Measurements from ENCODE around the gene WDR86. TPM values are rescaled to one million over a fixed set of nuclear protein-coding genes. Genes with fewer than 3 reads are reported as not detected.

Gene WDR86
- total RNA-seq, 1 donor from 2014 or later: 19.4 TPM

GRCh38 chr7:151411551-151411950 lies 1.7 kb upstream of the WDR86 start:
- Histone ChIP-seq H3K9me3 (no peaks in the 10 kb centered on the region), H3K27me3 (no peaks in the 10 kb centered on the region), H3K4me1 (peaks cover 26% of the 10 kb centered on the region), H3K36me3 (no peaks in the 10 kb centered on the region), H3K4me3 (no peak overlapping the region), H3K27ac (no peak overlapping the region)
- no peak for TF ChIP-seq POLR2A (IDR thresholded peaks at IDR 0.05)
- no peak for TF ChIP-seq CTCF (IDR thresholded peaks at IDR 0.05)
- no peak for TF ChIP-seq POLR2AphosphoS5 (IDR thresholded peaks at IDR 0.05; ENCODE audit: insufficient read depth in 1 of 2, low read depth in 1 of 2)
- no peak for DNase-seq (ENCODE audit: extremely low spot score in 2 of 2)
- intact Hi-C loops (cut with DNase I): no loop called here

- no peaks in the 10 kb centered on the region for H3K27me3 ChIP-seq
- H3K27ac ChIP-seq: peak overlapping the region; percentile 81
These were observed 860 bp upstream of the WDR86 start for GRCh38 chr7:151410405-151411390.

GRCh38 chr7:151408839-151409666 lies 785 bp downstream of the WDR86 start:
- Histone ChIP-seq H3K4me1 (peaks cover 26% of the 10 kb centered on the region), H3K27me3 (no peaks in the 10 kb centered on the region), H3K9me3 (no peaks in the 10 kb centered on the region), H3K36me3 (no peaks in the 10 kb centered on the region), H3K27ac (peak overlapping the region; percentile 81), H3K4me3 (peak overlapping the region; percentile 62 to 80)
- intact Hi-C loops (cut with DNase I): no loop called here
- no peak for DNase-seq (ENCODE audit: extremely low spot score in 2 of 2)
- TF ChIP-seq POLR2AphosphoS5 (IDR thresholded peaks at IDR 0.05; ENCODE audit: insufficient read depth in 1 of 2, low read depth in 1 of 2): no peak
- no peak for TF ChIP-seq POLR2A (IDR thresholded peaks at IDR 0.05)
- TF ChIP-seq CTCF (IDR thresholded peaks at IDR 0.05): no peak

More at GRCh38 chr7:151410405-151411390, 860 bp upstream of the WDR86 start:
- TF ChIP-seq POLR2AphosphoS5 (IDR thresholded peaks at IDR 0.05; ENCODE audit: insufficient read depth in 1 of 2, low read depth in 1 of 2): peak in 1 of 2 donors; percentile 69
- no peak for TF ChIP-seq CTCF (IDR thresholded peaks at IDR 0.05)
- DNase-seq (ENCODE audit: extremely low spot score in 2 of 2): no peak
- Histone ChIP-seq H3K9me3 (no peaks in the 10 kb centered on the region), H3K4me1 (peaks cover 21% of the 10 kb centered on the region), H3K4me3 (peak overlapping the region; percentile 62 to 80), H3K36me3 (no peaks in the 10 kb centered on the region)
- intact Hi-C loops (cut with DNase I): no loop called here

GRCh38 chr7:151408498-151408838 lies 1.4 kb downstream of the WDR86 start:
- no peak for TF ChIP-seq POLR2A (IDR thresholded peaks at IDR 0.05)
- TF ChIP-seq CTCF (IDR thresholded peaks at IDR 0.05): no peak
- TF ChIP-seq POLR2AphosphoS5 (IDR thresholded peaks at IDR 0.05; ENCODE audit: insufficient read depth in 1 of 2, low read depth in 1 of 2): peak in 1 of 2 donors; percentile 33
- DNase-seq (ENCODE audit: extremely low spot score in 2 of 2): no peak
- no peaks in the 10 kb centered on the region for H3K36me3 ChIP-seq
- peak overlapping the region; percentile 62 to 80 for H3K4me3 ChIP-seq
- peaks cover 32% of the 10 kb centered on the region for H3K4me1 ChIP-seq
- no peaks in the 10 kb centered on the region for H3K9me3 ChIP-seq
- H3K27ac ChIP-seq: peak overlapping the region; percentile 81
- intact Hi-C loops (cut with DNase I): no loop called here
- no peaks in the 10 kb centered on the region for H3K27me3 ChIP-seq

All from vagina (tissue), 2 donors.